Measurements from ENCODE around the gene AKT1S1.

The AKT1S1 gene

GRCh38 chr19:49852631-49853126 lies 24.5 kb downstream of the AKT1S1 start:
- DNase-seq = no peak

DNA sequence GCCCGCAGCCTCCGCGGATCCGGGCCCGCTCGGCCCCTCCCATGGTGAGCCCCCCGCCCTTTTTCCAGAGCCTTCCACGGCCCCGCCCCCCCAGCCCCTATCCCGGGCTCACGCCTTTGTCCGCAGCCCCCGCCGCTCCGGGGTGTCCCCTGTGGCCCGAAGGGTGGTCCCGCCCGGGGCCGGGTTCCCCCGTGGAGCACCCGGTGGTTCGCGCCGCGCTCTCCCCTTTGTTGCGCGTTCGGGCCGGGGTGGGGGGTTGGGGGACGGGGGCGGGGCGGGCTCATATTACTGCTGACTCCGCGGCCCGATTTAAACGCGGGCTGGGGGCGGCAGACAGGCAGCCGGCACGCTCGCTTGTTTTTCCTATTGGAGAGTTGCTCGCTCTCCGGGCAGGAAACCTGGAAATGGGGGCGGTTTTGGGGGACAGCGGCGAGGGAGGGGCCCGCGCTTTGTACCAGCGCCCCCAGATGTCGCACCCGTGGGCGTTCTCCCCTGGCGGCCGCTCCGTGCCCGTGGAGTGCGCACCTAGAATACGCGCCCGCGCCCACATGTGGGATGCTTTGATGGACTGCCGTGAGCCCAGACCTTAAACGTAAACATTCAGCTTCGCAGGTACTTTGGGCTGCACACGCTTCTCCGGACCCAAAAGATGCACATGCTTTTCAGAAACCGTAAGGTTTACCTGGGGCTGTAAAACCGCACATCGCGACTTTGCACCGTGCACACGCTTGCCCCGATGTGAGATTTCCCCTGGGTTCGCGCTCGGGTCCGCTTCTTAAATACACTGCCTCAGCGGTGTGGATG lies 25.5 kb downstream of the AKT1S1 start:
- peak in 1 of 2 donors; percentile 40 for DNase-seq

GRCh38 chr19:49850487-49851342 lies 26.4 kb downstream of the AKT1S1 start, which contains the start of gene PTOV1:
Gene PTOV1 (plus strand): TSS chr19:49851159.
- DNase-seq = peak; percentile 85 to 87

DNA sequence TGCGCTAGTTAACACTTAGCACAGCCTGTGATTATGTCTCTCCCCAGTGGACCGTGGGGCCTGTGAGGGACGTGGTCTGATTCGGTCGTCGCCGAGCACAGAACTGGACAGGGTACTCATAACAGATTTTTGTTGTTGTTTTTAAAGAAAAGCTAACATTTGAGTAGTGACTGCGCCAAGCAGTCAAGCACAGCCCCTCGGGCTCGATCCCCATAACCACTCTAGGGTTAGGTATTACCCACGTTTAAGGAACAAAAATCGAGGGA lies 27.0 kb downstream of the AKT1S1 start:
- DNase-seq = no peak

GRCh38 chr19:49849433-49850220 lies 27.5 kb downstream of the AKT1S1 start:
- DNase-seq = no peak

DNA sequence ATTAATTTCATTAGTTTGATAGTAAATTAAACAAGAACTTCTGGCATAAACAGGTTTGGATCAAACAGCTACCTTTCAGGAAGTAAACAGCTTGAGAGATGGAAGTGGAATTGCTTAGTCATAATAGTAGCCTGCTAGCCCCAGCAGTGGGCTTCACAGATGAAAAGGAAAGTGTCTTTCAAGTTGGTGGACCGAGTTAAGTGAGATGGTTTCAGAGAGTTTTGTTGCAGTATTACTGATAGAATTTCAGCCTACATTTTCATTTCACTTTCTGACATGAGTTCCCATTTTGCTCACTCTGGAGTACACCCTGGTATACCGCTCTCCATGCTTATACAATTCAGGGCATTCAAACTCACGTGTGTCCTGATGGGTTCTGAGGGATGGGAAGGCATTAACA lies 28.2 kb downstream of the AKT1S1 start:
- no peak for DNase-seq

DNA sequence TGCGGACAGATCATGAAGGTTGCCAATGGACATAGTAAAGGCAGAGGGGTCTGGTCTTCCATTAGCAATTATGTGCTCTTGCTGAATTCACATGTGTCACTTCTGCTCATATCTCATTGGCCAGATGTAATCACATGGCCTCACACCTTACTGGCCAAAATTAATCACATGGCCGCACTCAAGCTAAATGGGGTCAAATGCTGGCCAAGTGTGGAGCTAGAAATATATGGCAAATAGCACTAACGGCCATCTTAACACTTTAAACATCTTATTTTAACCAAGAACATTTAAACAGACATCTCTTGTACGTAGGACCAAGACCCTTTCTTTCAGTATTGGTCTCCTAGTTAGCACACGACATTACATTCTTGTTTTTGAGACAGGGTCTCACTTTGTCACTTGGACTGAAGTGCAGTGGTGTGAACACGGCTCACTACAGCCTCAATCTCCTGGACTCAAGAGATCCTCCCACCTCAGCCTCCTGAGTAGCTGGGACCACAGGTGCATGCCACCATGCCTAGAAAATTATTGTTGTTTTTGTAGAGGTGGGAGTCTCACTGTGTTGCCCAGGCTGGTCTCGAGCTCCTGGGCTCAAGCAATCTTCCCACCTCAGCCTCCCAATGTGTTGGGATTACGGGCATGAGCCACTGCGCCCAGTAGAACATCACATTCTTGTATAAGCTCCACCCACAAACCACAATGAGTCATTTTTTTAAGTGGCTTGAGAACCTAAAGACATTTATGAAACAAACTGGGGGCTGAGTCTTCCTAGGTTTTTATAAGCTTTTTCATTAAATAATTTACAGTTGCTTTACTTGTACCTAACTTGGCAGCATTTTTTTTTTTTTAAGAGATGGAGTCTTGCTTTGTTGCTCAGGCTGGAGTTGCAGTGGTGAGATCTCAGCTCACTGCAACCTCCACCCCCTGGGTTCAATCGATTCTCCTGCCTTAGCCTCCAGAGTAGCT lies 29.1 kb downstream of the AKT1S1 start:
- no peak for DNase-seq

DNA sequence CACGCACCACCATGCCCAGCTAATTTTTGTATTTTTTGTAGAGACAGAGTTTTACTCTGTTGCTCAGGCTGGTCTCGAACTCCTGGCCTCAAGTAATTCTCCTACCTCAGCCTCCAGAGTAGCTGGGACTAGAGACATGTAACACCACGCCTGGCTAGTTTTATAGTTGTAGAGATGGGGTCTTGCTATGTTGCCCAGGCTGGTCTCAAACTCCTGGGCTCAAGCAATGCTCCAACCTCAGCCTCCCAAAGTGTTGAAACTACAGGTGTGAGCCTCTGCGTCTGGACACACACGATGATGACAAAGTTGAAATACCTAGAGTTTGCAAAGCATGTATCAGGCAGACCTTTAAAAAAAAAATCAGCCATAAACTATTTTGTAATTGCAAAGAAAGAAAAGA lies 30.7 kb downstream of the AKT1S1 start:
- DNase-seq = no peak

DNA sequence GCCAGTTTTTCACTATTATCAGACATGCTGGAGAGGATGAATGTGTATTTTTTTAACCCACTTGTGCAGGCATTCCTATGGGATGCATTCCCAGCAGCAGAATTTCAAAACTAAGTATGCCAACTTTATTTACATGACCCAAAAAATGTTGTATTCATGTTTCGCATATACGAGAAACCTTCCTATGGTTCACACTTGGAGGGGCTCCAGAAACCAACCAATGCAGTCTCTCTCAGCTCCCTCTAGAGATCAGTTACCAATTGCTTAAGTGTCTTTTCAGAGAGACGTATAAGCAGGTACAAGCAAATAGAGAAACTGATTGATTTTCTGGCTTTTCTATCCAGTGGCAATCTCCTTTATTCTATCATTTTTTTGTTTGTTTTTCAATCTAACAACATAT lies 31.7 kb downstream of the AKT1S1 start:
- no peak for DNase-seq

DNA sequence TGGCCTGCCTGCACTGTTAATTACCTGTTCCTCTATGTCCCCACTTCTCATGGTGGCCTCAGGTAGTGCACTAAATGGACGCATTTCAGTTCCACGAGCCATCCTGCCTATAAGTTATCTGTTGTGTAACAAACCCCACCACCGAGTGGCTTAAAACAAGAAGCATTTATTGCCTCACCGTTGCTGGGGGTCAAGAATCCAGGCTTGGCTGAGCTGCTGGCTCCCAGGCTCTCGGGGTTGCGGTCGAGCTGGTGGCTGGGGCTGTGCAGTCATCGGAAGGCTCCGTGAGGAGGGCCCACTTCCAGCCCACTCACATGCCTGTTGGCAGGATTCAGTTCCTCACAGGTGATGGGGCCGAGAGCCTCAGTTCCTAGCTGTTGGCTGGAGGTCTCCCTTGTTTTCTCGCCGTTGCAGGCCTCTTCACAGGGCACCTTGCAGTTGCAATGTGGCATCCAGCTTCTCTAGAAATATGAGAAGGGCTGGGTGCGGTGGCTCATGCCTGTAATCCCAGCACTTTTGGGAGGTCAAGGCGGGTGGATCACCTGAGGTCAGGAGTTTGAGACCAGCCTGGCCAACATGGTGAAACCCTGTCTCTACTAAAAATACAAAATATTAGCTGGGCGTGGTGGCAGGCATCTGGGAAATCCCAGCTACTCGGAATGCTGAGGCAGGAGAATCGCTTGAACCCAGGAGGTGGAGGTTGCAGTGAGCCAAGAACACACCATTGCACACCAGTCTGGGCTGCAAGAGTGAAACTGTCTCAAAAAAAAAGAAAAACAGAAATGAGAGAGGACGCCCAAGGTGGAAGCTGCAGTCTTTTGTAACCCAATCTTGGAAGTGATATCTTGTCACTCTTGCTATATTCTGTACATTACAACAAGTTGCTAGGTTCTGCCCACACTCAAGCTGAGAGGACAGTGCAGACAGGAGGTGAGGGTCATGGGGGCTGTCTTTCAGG lies 32.7 kb downstream of the AKT1S1 start:
- no peak for DNase-seq

GRCh38 chr19:49843265-49843664 lies 33.9 kb downstream of the AKT1S1 start:
- no peak for DNase-seq

DNA sequence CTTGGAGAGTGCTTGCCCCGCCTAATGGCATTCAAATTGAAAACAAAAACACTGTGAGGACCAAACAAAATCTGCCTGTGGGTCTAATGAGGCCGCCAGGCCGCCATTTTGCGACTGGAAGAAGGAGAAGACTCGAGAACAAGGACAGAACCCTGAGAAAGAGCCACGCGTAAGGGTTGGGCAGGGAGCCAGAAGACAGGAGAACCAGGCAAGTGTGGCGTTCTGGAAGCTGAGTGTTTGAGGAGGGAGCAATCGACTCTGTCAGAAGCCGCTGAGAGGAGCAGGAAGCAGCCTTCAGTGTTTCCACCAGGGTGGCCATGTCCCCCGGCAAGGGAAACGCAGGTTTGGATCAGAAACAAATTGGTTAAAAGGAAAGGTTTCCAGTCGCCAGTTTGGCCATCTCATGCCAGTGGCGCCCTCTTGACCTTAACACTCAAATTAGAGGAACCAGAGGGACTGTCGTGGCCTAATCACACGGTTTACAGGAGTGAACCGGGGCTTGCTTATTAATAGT lies 36.4 kb downstream of the AKT1S1 start:
- DNase-seq = no peak

GRCh38 chr19:49840321-49840720 lies 36.8 kb downstream of the AKT1S1 start:
- no peak for DNase-seq

DNA sequence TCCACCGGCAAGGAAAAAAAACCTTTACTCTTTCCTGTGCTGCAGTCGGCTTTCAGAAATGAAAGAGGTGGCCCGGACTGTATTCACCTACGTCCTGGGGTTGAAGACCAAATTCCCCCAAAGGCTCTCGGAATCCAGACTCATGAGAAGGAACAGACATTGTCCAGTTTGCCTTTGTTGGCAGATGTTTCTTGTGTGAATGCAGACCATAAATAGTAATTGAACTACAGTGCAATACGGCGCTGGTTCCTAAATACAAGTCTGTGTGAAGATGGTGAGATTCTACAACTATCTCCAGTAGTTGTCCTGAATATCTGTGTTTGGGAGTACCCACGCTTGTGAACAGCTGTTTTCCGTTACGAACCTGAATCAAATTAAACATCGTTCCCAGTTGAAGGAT lies 37.4 kb downstream of the AKT1S1 start:
- no peak for DNase-seq

- no peak for DNase-seq
Observed at GRCh38 chr19:49838885-49839588, 38.1 kb downstream of the AKT1S1 start.

GRCh38 chr19:49837425-49837824 lies 39.7 kb downstream of the AKT1S1 start:
- no peak for DNase-seq

GRCh38 chr19:49837009-49837310 lies 40.2 kb downstream of the AKT1S1 start:
- DNase-seq = no peak

DNA sequence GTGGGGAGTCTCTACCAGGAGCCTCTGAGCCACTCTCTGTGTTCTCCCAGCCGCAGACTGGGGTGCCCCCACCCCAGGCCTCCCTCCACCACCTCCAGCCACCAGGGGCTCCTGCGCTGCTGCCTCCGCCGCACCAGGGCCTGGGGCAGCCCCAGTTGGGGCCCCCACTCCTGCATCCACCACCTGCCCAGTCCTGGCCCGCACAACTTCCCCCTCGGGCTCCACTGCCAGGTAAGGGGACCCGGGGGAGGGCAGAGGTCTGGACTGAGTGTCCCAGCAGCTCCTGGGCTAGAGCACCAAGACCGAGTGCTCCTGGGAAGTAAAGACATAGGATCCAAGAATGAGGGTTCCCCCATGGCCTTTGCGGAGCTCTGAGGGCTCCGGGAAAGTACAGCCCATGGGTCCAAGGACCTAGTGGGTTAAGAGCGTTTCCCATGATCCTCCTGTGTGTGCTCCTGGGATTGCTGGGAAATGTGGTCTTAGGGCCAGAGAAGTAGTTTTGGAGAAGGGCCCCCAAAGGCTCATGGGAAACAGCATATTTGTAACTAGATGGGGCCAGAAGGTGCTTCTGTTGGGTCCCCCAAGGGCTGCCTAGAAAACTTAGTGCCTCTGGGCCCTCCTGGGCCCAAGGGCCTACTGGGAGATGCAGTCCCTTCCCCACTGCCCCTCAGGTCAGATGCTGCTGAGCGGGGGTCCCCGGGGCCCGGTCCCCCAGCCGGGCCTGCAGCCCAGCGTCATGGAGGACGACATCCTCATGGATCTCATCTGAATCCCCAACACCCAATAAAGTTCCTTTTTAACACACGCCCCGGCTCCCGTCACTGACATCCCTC lies 40.8 kb downstream of the AKT1S1 start:
- DNase-seq = no peak

DNA sequence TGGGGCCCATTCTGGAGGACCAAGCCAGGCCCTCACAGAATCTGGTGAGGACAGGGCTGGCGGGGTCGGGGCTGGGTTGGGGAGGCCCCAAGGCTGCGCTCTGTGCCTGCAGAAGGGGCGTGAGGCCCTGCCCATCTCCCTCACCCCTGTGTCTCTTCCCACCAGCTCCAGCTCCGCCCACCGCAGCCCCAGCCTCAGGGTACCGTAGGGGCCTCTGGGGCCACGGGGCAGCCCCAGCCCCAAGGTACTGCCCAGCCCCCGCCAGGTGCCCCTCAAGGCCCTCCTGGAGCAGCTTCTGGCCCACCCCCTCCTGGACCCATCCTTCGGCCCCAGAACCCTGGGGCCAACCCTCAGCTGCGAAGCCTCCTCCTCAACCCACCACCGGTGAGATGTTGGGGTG lies 41.6 kb downstream of the AKT1S1 start:
- DNase-seq = no peak
